ENCODE measurements around the gene CDH23. TPM values are rescaled to one million over a fixed set of nuclear protein-coding genes. Genes with fewer than 3 reads are reported as not detected.

CDH23 gene
- total and polyA plus RNA-seq, 2 of the 8 experiments (the other 6 are each of a cell fraction or from before 2014, with no cell fraction given), result 1.9 to 4.9 TPM

GRCh38 chr10:71382028-71382427, 14.7 kb upstream of the CDH23 start:
- 86% methylated on average over 2 of the region's 2 CpGs; no CpG with 5 or more reads in 1 of the 2 experiments for WGBS, 2 experiments (ENCODE audit: extremely low coverage in 1 of 2, insufficient coverage in 1 of 2, insufficient read length in 1 of 2, insufficient replicate concordance in 2 of 2, low coverage in 1 of 2, low lambda C conversion rate in 2 of 2, missing lambda C conversion rate in 1 of 2)
- no peaks in the 10 kb centered on the region; the same call in 1 of the 2 replicates for H3K23me2 ChIP-seq (ENCODE audit: low read depth, low read length)
- POLR2A ChIA-PET (ENCODE audit: partially characterized antibody), result interaction anchor here (0.8 kb wide), 1 partner anchor 234 kb away, joined by 3 read pairs; no protein-coding TSS in a partner anchor

More at GRCh38 chr10:71382028-71382427, 14.7 kb upstream of the CDH23 start:
- no peak overlapping the region for H4K8ac ChIP-seq (ENCODE audit: extremely low read depth, insufficient read depth, low read length)
- no peak overlapping the region for H3K9ac ChIP-seq (replicated peaks in 1 of 4; ENCODE audit: extremely low read depth in 1 of 4, low read depth in 3 of 4, low read length in 3 of 4)
- no peaks in the 10 kb centered on the region for H3K9me3 ChIP-seq (ENCODE audit: insufficient read depth in 2 of 2, low read depth in 1 of 2, low read length in 1 of 2)
- no peak overlapping the region for H2BK15ac ChIP-seq (ENCODE audit: low read length)
- no peaks in the 10 kb centered on the region for H3K79me2 ChIP-seq (ENCODE audit: control insufficient read depth in 1 of 2, insufficient read depth in 2 of 2, low read length in 2 of 2)
- H2BK120ac ChIP-seq (replicated peaks; ENCODE audit: low read depth, low read length), result no peak overlapping the region
- FAIRE-seq (no peak), DNase-seq (ENCODE audit: low read depth in 1 of 2, low spot score in 2 of 2) (no peak)
- no peak overlapping the region for H2BK12ac ChIP-seq (ENCODE audit: low read depth, low read length)
- H3K23ac ChIP-seq (ENCODE audit: insufficient read length), result no peak overlapping the region
- no peak overlapping the region for H2BK5ac ChIP-seq (ENCODE audit: low read depth, low read length)
- no peak overlapping the region for H3K18ac ChIP-seq (ENCODE audit: extremely low read depth, low read length)
- H3K36me3 ChIP-seq (ENCODE audit: control insufficient read depth in 2 of 4, insufficient read depth in 4 of 4, low read length in 3 of 4), result no peaks in the 10 kb centered on the region
- no peak overlapping the region for H2AFZ ChIP-seq (ENCODE audit: low read length)
- H3K79me1 ChIP-seq (ENCODE audit: low read depth, low read length), result no peaks in the 10 kb centered on the region
- H3K14ac ChIP-seq (ENCODE audit: insufficient read length), result no peak overlapping the region
- H3K4me2 ChIP-seq (ENCODE audit: insufficient read depth in 1 of 2, low read depth in 2 of 2, low read length in 2 of 2), result no peak overlapping the region
- H3K27me3 ChIP-seq (replicated peaks in 1 of 4; ENCODE audit: control insufficient read depth in 3 of 4, extremely low read depth in 1 of 4, insufficient read depth in 3 of 4, low read length in 3 of 4), result no peaks in the 10 kb centered on the region
- H4K5ac ChIP-seq (ENCODE audit: insufficient read length, low read depth, low read length), result no peak overlapping the region
- peaks cover 0 to 2% (median 0%) of the 10 kb centered on the region in 4 experiments; a peak in 2 of 7 replicates for H3K4me1 ChIP-seq (replicated peaks in 1 of 4; ENCODE audit: control insufficient read depth in 3 of 4, insufficient read depth in 4 of 4, low read length in 3 of 4)
- no peak overlapping the region for H3K4me3 ChIP-seq (ENCODE audit: extremely low read depth in 1 of 4, insufficient read depth in 2 of 4, low read depth in 3 of 4, low read length in 4 of 4)
- H2BK20ac ChIP-seq (ENCODE audit: low read length), result no peak overlapping the region
- CTCF ChIA-PET (ENCODE audit: partially characterized antibody), result interaction anchor here (0.8 to 28.0 kb wide), 21 partner anchors 8 to 368 kb away, joined by 3 to 401 read pairs (median 4); partner anchors contain the start of genes CDH23 and SLC29A3
- H4K91ac ChIP-seq (replicated peaks; ENCODE audit: insufficient read length, low read length), result no peak overlapping the region
- H3K4ac ChIP-seq (replicated peaks; ENCODE audit: insufficient read length, low read depth, low read length), result no peak overlapping the region
- TF ChIP-seq FOSL1 (IDR thresholded peaks at IDR 0.05; ENCODE audit: insufficient read depth, low read depth, low read length) (no peak), POLR2AphosphoS5 (IDR thresholded peaks at IDR 0.05; ENCODE audit: low read depth, low read length) (no peak), RBBP5 (IDR thresholded peaks at IDR 0.05; ENCODE audit: borderline replicate concordance, low read depth, low read length) (no peak), TEAD4 (IDR thresholded peaks at IDR 0.05; ENCODE audit: low read depth, low read length) (no peak), TCF12 (IDR thresholded peaks at IDR 0.05; ENCODE audit: low read depth, low read length) (no peak), CREB1 (IDR thresholded peaks at IDR 0.05) (no peak), HDAC6 (IDR thresholded peaks at IDR 0.05; ENCODE audit: low read depth, low read length) (no peak), BCL11A (IDR thresholded peaks at IDR 0.05; ENCODE audit: low read depth in 2 of 2, low read length in 2 of 2) (no peak)
- H3K56ac ChIP-seq (replicated peaks; ENCODE audit: insufficient read length, low read depth, low read length), result no peak overlapping the region
- H3K27ac ChIP-seq (ENCODE audit: low read depth, low read length), result no peak overlapping the region
- H4K20me1 ChIP-seq (replicated peaks in 1 of 2; ENCODE audit: control insufficient read depth in 1 of 2, insufficient read depth in 2 of 2, low read length in 2 of 2), result no peaks in the 10 kb centered on the region
- H2AK5ac ChIP-seq (ENCODE audit: low read depth, low read length), result no peak overlapping the region
